IMR-90 (cell line): ENCODE measurements around the gene NPIPB6.

Source experiments
- BHLHE40 ChIP-seq: fragments of 150-350 bp; IDR thresholded peaks from 2 replicates; pipeline ENCODE4 v1.6.1; 2016; ENCODE audit warnings: mild to moderate bottlenecking, low read depth, low read length
- CTCF ChIP-seq: conservative IDR thresholded peaks from 2 replicates; pipeline ENCODE4 v1.5.1; 2012; ENCODE audit warnings: mild to moderate bottlenecking, low read depth, low read length, improper control_type of control experiment
- RAD21 ChIP-seq: IDR thresholded peaks from 2 replicates; pipeline ENCODE4 v1.6.1; 2012; ENCODE audit warnings: low read length, improper control_type of control experiment
- RFX5 ChIP-seq: IDR thresholded peaks from 2 replicates; pipeline ENCODE4 v1.8.0; 2012; ENCODE audit warnings: low read depth, mild to moderate bottlenecking, low read length, moderate library complexity
- SMC3 ChIP-seq: fragments of 150-350 bp; IDR thresholded peaks from 2 replicates; pipeline ENCODE4 v1.6.1; 2016; ENCODE audit warnings: low read depth, mild to moderate bottlenecking, antibody characterized with exemption, low read length, moderate library complexity
- USF2 ChIP-seq: fragments of 150-350 bp; IDR thresholded peaks from 2 replicates; pipeline ENCODE4 v1.6.1; 2017; ENCODE audit warnings: mild to moderate bottlenecking, antibody characterized with exemption, low read length, low read depth

- TF ChIP-seq CTCF (peak; percentile 70), USF2 (no peak), SMC3 (peak; percentile 59), RFX5 (no peak), RAD21 (peak; percentile 57), BHLHE40 (no peak)
Measured at GRCh38 chr16:28326881-28327610, 36.3 kb downstream of the NPIPB6 start.
